Breast epithelium (tissue), 4 donors: ENCODE data around the gene GPR158. TPM values are rescaled to one million over a fixed set of nuclear protein-coding genes. Genes with fewer than 3 reads are reported as not detected.

Experiments used
- DNase-seq, 2 donors: peaks; one replicate each; pipeline ENCODE4 v3.0.0-alpha.2; 2019; ENCODE audit warnings: low spot score in 2 of 2
- H3K27ac ChIP-seq, 2 donors: fragments of 200-600 bp; sonication (generic) in 1 of 2; one replicate each; pipeline ENCODE4 v1.5.1; 2016 to 2019; ENCODE audit warnings: mild to moderate bottlenecking in 1 of 2
- H3K27me3 ChIP-seq, 2 donors: fragments of 200-600 bp; sonication (generic) in 1 of 2; one replicate each; pipeline versions ENCODE4 v1.5.1 to v1.6.0; 2017 to 2019; ENCODE audit warnings: control low read depth in 1 of 2, mild to moderate bottlenecking in 1 of 2
- H3K36me3 ChIP-seq: fragments of 200-600 bp; one replicate; pipeline ENCODE4 v1.5.1; 2019
- H3K4me1 ChIP-seq, 2 donors: fragments of 200-600 bp; sonication (generic); one replicate each; pipeline ENCODE4 v1.5.1; 2016 to 2019; ENCODE audit warnings: control low read depth in 1 of 2
- H3K4me3 ChIP-seq, 3 donors: fragments of 200-600 bp; sonication (generic); 1 replicate in 2 of 3; 2 replicates in 1 of 3; pipeline ENCODE4 v1.5.1; 2016 to 2019; ENCODE audit warnings: mild to moderate bottlenecking in 3 of 3, moderate library complexity in 2 of 3
- H3K9me3 ChIP-seq, 2 donors: fragments of 200-600 bp; sonication (generic) in 1 of 2; one replicate each; pipeline ENCODE4 v1.5.1; 2016 to 2019; ENCODE audit warnings: control low read depth in 1 of 2
- CTCF ChIP-seq, 3 donors: fragments of 450-650 bp; IDR thresholded peaks; one replicate each; pipeline ENCODE4 v1.5.1; 2016 to 2017; ENCODE audit warnings: antibody characterized with exemption in 3 of 3, mild to moderate bottlenecking in 3 of 3, moderate library complexity in 3 of 3
- POLR2A ChIP-seq: fragments of 450-650 bp; IDR thresholded peaks from one replicate; pipeline ENCODE4 v1.6.1; 2016; ENCODE audit warnings: antibody characterized with exemption, mild to moderate bottlenecking, moderate library complexity
- POLR2AphosphoS5 ChIP-seq, 3 donors: sonication (generic); formaldehyde crosslinking; IDR thresholded peaks; one replicate each; pipeline ENCODE4 v1.6.1; 2017; ENCODE audit warnings: antibody characterized with exemption in 3 of 3
- intact Hi-C: fragments of 100-400 bp; cut with DNase I; formaldehyde crosslinking; loops from one replicate; pipeline ENCODE4 v1.15.1; 2023; ENCODE audit warnings: low total_unique reads
- total RNA-seq, 3 donors: library from RNA; depleted of rRNA; stranded (reverse); fragments of >200 nt; gene quantifications; one replicate each; pipeline ENCODE4 v1.1.0, GENCODE V29; 2016

GPR158 gene
- total RNA-seq, 3 donors from 2014 or later: 0.16 to 0.29 TPM; not detected in 1

- Histone ChIP-seq H3K9me3 (no peaks in the 10 kb centered on the region), H3K36me3 (no peaks in the 10 kb centered on the region), H3K4me1 (no peaks in the 10 kb centered on the region), H3K27ac (no peak overlapping the region), H3K27me3 (no peaks in the 10 kb centered on the region), H3K4me3 (no peak overlapping the region)
- no peak for DNase-seq
- TF ChIP-seq POLR2AphosphoS5 (IDR thresholded peaks at IDR 0.05) (no peak), POLR2A (no peak), CTCF (IDR thresholded peaks at IDR 0.05) (no peak)
- intact Hi-C loops: no loop called here
Measured at GRCh38 chr10:25633542-25633941, 458.7 kb downstream of the GPR158 start.

GRCh38 chr10:25639646-25640045 lies 464.8 kb downstream of the GPR158 start:
- H3K4me1 ChIP-seq: no peaks in the 10 kb centered on the region
- intact Hi-C loops: no loop called here
- no peaks in the 10 kb centered on the region for H3K9me3 ChIP-seq
- no peaks in the 10 kb centered on the region for H3K27me3 ChIP-seq
- H3K27ac ChIP-seq: no peak overlapping the region
- H3K36me3 ChIP-seq: no peaks in the 10 kb centered on the region
- H3K4me3 ChIP-seq: no peak overlapping the region
- no peak for DNase-seq
- no peak for TF ChIP-seq POLR2A
- TF ChIP-seq CTCF (IDR thresholded peaks at IDR 0.05): no peak
- no peak for TF ChIP-seq POLR2AphosphoS5 (IDR thresholded peaks at IDR 0.05)

DNA sequence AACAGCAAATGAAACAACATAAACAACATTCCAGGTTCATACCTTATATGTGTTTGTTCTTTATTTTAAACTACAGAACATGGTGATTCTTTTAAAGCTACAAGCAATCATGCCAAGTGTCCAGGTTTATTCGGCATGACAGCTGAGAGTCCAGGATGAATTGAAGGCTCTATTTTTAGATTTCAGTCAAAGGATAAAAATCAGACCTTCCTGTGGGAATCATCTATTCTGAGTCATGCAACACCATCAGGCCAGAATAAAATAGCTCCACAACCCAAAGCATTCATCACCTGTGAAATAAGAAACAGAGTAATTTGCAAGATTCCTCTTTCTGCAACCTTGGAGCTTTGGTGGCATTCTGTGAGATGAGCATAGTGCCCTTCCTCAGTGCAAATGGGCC lies 466.8 kb downstream of the GPR158 start:
- DNase-seq: no peak
- intact Hi-C loops: no loop called here
- no peaks in the 10 kb centered on the region for H3K36me3 ChIP-seq
- no peak overlapping the region for H3K4me3 ChIP-seq
- TF ChIP-seq CTCF (IDR thresholded peaks at IDR 0.05) (no peak), POLR2A (no peak), POLR2AphosphoS5 (IDR thresholded peaks at IDR 0.05) (no peak)
- no peaks in the 10 kb centered on the region for H3K9me3 ChIP-seq
- no peaks in the 10 kb centered on the region for H3K4me1 ChIP-seq
- H3K27ac ChIP-seq: no peak overlapping the region
- no peaks in the 10 kb centered on the region for H3K27me3 ChIP-seq

- DNase-seq: no peak
- TF ChIP-seq POLR2AphosphoS5 (IDR thresholded peaks at IDR 0.05): no peak
- no peak for TF ChIP-seq CTCF (IDR thresholded peaks at IDR 0.05)
- no peak for TF ChIP-seq POLR2A
- no peak overlapping the region for H3K4me3 ChIP-seq
- H3K36me3 ChIP-seq: no peaks in the 10 kb centered on the region
- H3K27me3 ChIP-seq: no peaks in the 10 kb centered on the region
- no peaks in the 10 kb centered on the region for H3K9me3 ChIP-seq
- H3K27ac ChIP-seq: no peak overlapping the region
- intact Hi-C loops: no loop called here
- no peaks in the 10 kb centered on the region for H3K4me1 ChIP-seq
Measured at GRCh38 chr10:25642721-25643120, 467.9 kb downstream of the GPR158 start.

- H3K4me3 ChIP-seq: no peak overlapping the region
- no peak for DNase-seq
- intact Hi-C loops: no loop called here
- no peaks in the 10 kb centered on the region for H3K36me3 ChIP-seq
- no peaks in the 10 kb centered on the region for H3K9me3 ChIP-seq
- H3K27me3 ChIP-seq: peaks cover 0 to 2% of the 10 kb centered on the region in 2 donors
- TF ChIP-seq CTCF (IDR thresholded peaks at IDR 0.05) (no peak), POLR2AphosphoS5 (IDR thresholded peaks at IDR 0.05) (no peak), POLR2A (no peak)
- no peaks in the 10 kb centered on the region for H3K4me1 ChIP-seq
- no peak overlapping the region for H3K27ac ChIP-seq
Measured at GRCh38 chr10:25646371-25646770, 471.6 kb downstream of the GPR158 start.
